ENCODE data around the gene EGLN2.
"Not testable (repeated sequence)": the region's sequence is repeated elsewhere in the genome, so short reads cannot be mapped to it uniquely, and the experiment has no call there.

DNA sequence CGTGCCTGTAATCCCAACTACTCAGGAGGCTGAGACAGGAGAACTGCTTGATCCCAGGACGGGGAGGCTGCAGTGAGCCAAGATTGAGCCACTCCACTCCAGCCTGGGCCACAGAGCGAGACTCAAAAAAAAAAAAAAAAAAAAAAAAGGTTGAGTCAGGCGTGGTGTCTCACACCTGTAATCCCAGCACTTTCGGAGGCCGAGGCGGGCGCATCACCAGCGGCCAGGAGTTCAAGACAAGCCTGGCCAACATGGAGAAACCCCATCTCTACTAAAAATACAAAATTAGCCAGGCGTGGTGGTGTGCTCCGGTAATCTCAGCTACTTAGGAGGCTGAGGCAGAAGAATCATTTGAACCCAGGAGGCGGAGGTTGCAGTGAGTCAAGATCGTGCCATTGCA lies 32.6 kb upstream of the EGLN2 start:
- TF ChIP-seq, protein P1, sequence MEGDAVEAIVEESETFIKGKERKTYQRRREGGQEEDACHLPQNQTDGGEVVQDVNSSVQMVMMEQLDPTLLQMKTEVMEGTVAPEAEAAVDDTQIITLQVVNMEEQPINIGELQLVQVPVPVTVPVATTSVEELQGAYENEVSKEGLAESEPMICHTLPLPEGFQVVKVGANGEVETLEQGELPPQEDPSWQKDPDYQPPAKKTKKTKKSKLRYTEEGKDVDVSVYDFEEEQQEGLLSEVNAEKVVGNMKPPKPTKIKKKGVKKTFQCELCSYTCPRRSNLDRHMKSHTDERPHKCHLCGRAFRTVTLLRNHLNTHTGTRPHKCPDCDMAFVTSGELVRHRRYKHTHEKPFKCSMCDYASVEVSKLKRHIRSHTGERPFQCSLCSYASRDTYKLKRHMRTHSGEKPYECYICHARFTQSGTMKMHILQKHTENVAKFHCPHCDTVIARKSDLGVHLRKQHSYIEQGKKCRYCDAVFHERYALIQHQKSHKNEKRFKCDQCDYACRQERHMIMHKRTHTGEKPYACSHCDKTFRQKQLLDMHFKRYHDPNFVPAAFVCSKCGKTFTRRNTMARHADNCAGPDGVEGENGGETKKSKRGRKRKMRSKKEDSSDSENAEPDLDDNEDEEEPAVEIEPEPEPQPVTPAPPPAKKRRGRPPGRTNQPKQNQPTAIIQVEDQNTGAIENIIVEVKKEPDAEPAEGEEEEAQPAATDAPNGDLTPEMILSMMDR (IDR thresholded peaks at IDR 0.05): not testable (repeated sequence)
- not testable (repeated sequence) for TF ChIP-seq POLR2A (IDR thresholded peaks at IDR 0.05)

Data from esophagus squamous epithelium (tissue), 4 donors.